ENCODE data around the gene NUDT22. TPM values are rescaled to one million over a fixed set of nuclear protein-coding genes. Genes with fewer than 3 reads are reported as not detected.
A peak's percentile ranks its signal among the peaks of the same experiment; 100 is the strongest.
"Not testable (repeated sequence)": the region's sequence is repeated elsewhere in the genome, so short reads cannot be mapped to it uniquely, and the experiment has no call there.

Gene NUDT22
- polyA plus RNA-seq, 4 donors = 21.4 to 41.4 (median 32.5) TPM

DNA sequence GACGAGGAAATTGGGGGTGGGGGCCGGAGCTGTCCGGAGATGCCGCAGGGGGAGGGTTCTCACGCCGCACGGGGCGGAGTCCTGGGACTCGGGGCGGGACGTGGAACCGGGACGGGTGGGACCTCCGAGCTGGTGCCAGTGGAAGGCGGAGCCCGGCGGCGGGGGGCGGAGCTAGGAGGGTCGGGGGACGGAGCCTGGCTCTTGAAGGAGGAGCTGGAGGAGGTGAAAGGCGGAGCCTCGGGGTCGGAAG is 15.1 kb downstream of the NUDT22 start:
- peak; percentile 89 to 99 (median 96) for DNase-seq (ENCODE audit: low read depth in 4 of 4, low spot score in 2 of 4)

DNA sequence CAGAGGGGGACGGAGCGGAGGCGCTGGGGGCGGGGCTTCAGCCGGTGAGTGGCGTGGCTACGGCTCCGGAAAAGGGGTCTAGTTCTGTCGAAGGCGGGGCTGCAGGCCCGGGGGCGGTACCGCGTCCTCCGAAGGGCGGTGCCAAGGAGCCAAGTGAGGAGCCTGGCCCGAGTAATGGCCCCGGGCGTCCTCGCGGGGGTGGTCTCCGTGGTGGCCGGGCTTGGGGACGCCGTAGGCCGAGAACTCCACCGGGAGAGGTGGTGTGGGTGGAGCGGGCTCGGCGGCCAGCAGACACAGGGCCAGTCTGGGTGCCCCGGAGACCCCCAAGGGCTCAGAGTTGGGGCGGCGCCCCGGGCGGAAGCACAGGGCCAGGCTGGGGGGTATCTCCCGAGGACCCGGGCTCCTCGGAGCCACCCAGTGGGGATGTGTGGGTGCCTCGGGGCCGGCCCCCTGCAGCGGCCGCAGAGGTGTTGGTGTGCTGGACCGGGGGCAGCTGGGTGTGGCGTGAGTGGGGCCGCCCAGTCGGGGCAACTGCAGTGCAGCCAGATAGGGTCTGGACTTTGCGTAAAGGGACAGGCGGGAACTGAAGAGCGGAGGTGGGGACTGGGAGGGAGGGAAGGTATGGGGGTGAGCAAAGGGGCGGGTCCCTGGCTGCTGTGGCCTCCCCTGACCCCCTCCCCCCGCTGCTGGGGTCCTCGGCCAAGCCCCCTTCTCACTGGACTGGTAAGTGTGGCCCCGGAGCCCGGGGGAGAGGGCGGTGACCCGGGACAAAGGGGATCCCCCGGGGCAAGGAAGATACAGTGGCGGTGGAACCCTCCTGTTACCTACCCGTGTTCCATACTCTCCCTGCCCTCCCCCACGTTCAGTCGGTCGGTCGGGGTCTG is 15.7 kb downstream of the NUDT22 start:
- no peak for DNase-seq (ENCODE audit: low read depth in 4 of 4, low spot score in 2 of 4)

DNA sequence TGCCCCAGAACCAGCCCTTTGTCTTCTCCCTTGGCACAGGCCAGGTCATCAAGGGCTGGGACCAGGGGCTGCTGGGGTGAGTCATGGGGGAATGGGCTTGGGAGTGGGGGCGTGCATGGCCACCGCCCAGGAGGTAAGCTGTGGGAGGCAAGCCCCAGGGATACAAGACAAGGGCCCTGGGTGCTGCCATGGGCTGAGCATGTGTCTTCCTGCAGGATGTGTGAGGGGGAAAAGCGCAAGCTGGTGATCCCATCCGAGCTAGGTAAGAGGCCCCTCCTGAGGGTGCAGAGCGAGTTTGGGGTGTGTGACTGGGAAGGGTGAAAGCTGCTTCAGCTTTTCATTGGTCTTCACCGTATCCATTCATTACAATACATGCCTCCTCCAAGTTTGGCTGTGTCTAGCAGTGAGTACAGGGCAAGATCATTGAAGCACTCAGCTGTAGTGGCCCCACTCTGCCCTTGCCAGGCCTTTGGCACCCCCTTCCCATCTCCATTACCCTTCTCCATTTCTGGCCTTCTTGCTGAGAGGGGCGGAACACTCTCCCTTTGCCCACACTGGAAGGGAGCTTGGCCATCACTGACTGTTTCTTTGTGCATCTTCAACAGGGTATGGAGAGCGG is 17.3 kb downstream of the NUDT22 start:
- DNase-seq (ENCODE audit: low read depth in 4 of 4, low spot score in 2 of 4) = no peak

DNA sequence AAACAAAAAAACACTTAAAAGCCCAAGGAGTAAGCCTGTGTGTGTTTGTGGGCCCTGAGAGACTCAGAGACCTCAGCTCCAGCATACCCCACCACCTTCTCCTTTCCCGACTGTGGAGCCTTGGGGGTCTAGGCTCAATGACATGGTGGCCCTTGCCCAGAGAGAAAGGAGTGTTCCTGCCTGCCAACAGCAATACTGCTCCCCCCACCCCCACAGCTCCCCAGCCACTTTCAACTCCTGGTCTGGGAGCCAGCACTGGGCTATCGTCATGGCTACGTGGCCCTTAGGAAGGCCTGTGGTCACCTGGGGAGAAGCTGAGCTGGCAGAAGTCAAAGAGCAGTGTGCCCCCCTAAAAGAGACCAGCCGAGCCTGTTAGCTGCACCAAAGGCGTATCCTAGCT is 18.0 kb downstream of the NUDT22 start:
- no peak for DNase-seq (ENCODE audit: low read depth in 4 of 4, low spot score in 2 of 4)

DNA sequence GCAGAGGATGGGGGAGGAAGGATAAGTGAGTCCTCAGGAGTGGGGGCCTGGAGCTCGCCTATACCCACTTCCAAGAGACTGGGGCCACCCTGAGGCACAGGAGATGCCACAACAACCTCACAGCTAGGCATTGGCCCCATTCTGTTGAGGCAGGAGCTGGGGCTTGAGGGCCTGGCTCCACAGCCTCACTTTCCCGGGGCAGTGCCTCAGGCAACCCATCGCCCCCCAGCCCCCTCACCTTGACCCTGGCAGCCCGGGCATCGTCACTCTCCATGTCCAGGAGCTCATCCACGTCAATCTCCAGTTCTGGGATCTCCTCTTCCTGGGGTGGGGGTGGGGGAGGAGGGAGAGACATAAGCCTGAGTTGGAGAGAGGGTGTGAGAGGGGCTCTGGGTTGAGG is 18.9 kb downstream of the NUDT22 start:
- DNase-seq (ENCODE audit: low read depth in 4 of 4, low spot score in 2 of 4) = no peak

- no peak for DNase-seq (ENCODE audit: low read depth in 4 of 4, low spot score in 2 of 4)
Observed at GRCh38 chr11:64245401-64245796, 19.3 kb downstream of the NUDT22 start.

GRCh38 chr11:64245797-64246620 is 19.9 kb downstream of the NUDT22 start:
- no peak for DNase-seq (ENCODE audit: low read depth in 4 of 4, low spot score in 2 of 4)

GRCh38 chr11:64246621-64246870 is 20.5 kb downstream of the NUDT22 start:
- not testable (repeated sequence) for DNase-seq (ENCODE audit: low read depth in 4 of 4, low spot score in 2 of 4)

GRCh38 chr11:64246871-64247728 is 21.0 kb downstream of the NUDT22 start, which contains the start of gene PPP1R14B:
PPP1R14B (minus strand) TSS chr11:64246943; CDS start chr11:64246673, 270 bp downstream.
- DNase-seq (ENCODE audit: low read depth in 4 of 4, low spot score in 2 of 4) = peak in 1 of 4 donors; percentile 80

- no peak for DNase-seq (ENCODE audit: low read depth in 4 of 4, low spot score in 2 of 4)
Observed at GRCh38 chr11:64247729-64248531, 21.9 kb downstream of the NUDT22 start.

DNA sequence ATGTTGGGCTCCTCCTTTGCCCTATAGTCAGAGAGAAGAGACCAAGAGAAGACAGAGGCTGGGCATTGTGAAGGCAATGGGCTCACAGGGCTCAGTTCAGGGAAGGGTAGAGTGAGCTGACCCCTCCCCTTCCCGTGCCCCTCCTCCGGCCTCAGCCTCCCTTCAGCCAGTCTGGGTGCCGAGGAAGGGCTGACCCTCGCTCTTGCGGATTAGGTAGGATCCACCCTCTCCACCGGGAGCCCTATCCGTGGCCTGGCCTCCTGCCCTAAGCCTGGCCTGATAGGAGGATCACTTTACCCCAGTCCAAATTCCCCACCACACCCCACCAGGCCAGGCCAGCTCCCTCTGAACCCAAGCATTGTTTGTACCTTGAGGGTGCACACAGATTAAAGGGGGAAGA is 22.5 kb downstream of the NUDT22 start:
- DNase-seq (ENCODE audit: low read depth in 4 of 4, low spot score in 2 of 4) = no peak

DNA sequence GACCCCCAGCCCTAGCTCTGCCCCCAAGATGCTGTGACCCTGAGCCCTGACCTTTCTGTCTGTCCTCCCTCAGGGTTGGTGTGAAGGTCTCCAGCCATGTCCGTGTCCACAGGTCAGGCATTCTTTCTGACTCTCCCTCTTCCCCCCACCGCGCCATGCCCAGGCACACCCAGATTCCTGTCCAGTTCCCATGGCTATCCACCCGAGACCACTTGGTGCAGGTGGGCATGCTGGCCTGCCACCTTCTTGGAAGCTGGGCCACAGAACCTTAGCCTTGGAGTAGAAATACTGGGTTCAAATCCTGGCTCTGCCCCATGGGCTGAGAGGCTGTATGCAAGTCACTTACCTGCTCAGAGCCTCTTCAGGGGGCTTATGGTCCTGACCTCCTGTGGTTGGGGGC is 23.0 kb downstream of the NUDT22 start:
- no peak for DNase-seq (ENCODE audit: low read depth in 4 of 4, low spot score in 2 of 4)

DNA sequence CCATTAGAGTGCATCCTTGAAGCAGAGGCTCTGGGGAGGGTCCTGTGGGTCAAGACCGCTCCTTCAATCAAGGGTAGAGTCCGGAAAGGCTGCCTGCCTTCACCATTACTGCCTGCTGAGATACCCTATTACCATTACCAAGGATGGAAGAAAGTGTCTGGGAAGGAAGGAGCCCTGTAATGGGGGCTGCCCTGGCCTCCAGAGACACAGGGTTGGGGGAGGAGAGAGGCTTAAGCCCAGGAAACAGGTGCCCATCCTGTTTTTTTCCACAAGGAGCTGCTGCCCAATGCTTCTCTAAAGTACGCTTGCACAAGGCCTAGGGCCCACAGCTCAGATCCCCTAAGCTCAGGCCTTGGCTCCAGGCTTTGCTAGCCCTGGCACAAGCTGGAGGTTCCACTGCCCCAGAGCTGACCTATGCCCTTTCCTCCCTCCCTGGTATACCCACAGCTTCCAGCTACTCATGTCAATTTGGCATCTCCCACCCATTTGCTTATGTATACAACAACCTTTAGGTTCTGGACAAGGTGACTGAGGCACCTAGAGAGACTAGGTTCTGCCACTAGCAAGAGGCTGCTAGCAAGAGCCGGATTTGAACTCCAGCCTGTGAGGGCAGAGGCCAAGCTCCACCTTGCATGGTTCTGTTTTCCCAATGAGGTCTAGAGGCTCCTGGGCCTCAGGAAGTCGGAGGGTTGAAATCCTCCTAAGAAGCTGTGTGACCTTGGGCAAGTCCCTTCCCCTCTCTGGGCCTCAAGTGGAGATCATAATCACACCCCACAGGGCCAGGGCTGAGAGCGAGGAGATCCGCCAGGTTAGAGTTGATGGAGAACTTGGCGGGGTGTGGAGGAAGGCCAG is 23.7 kb downstream of the NUDT22 start:
- DNase-seq (ENCODE audit: low read depth in 4 of 4, low spot score in 2 of 4) = no peak

DNA sequence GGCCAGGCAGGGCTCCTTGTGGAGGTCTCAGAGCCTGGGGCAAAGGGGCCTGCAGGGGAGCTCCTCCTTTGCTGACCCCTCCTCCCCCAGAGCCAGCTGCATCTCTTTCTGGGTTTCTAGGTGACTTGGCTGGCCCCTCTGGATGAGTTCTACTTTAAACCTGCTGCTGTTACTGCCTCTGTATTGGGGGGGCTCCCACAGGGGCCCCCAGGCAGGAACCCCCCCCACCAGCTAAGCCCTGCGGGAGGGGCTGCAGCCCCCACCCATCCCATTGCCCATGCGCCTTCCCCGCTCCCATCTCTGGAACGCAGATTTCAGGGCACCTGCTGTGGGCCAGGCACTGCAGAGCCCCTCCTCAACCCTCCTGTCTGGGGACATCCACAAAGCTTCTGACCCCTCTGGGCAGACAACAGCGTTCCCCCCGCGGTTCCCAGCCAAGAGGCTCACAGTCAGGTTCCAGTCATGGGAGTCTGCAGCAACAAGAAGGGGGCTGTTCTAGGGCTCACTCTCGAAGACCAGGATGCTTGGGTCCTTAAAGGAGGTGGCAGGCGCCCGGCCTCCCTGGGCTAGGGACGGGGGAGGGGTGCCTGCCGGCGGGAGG is 24.4 kb downstream of the NUDT22 start:
- no peak for DNase-seq (ENCODE audit: low read depth in 4 of 4, low spot score in 2 of 4)

DNA sequence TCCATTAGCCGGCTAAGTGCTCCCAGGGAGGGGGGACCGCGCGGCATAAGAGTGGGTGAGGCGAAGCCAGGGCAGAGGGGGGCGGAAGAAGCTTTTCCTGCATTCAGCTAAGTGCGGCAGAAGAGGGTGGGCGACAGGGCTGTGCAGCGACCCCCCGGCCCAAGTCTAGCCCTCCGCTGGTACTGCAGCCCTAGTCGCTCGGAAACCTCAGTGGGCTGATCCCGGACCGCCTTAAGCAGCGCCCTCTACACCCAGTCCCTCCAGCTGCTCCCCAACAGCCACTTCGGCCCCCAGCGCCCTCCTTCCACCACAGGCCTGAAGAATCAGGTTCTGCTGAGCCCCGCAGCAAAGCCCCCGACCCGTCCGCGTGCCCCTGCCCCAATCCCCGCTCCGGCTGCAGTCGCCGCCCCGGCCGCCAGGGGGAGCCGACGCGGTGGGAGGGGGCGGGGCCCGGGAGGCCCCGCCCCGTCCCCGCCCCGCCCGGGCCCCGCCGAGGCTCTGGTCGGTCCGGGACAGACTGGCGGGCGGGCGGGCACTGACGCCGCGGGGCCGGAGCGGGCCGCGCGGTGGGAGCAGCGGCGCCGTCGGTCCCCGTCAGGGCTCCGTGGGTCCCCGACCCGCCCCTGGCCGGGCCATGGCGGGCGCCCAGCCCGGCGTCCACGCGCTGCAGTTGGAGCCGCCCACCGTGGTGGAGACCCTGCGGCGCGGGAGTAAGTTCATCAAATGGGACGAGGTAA is 25.1 kb downstream of the NUDT22 start, which contains the start of gene PLCB3:
PLCB3 (plus strand) TSS at position 515 of the 737 bp plus-strand sequence; CDS start at position 635, 120 bp downstream.
- no peak for DNase-seq (ENCODE audit: low read depth in 4 of 4, low spot score in 2 of 4)

DNA sequence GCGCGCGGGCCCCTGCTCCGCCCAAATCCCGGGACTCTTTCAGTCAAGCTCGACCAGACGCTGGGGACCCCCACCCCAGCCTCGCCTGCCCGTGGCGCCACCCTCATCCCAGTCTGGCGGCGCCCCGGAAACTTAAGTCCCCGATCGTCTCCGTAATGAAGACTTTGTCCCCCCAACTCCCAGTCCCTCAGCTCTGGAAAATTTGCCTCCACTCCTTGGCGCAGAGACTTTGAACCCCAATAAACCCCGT is 25.6 kb downstream of the NUDT22 start:
- DNase-seq (ENCODE audit: low read depth in 4 of 4, low spot score in 2 of 4) = no peak

DNA sequence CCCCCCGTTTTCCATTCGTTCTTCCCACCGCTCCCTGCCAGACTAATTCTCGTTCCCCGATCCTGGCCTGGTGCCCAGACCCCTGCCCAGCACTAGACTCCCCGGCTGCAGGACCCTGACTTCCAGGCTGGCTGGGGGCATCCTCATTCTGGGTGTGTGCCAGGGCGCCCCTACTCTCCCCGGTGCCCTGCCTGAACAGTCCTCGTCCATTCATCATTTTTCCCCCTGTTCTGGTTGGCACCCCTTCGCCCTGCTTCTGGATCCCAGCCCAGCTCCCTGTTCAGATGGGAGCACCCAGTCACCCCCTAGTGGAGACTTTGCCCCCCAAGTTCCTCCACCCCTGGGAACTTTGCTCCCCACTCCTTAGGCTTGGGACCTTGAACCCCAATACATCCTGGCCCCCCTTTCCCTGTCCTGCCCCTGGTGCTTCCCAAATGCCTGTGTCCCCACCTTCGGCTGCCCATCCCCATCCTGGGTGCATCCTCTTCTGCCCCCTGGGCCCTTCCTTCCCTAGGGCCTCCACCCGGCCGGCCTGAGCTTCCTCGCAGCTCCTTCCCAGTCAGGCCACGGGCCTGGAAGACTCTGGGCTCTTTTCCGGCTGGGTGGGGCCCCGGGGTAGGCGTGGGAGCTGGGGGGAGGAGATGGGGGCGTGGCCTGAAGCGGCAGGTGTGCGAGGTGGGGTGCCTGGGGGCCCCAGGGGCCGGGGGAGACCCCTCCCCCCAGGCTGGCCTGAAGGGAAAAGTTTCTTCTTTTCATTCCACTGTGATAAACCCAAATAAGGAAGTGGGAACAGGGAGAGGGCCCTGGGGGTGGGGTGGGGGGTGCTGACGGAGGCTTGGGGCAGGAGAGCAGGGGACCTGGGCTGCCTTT is 26.2 kb downstream of the NUDT22 start:
- DNase-seq (ENCODE audit: low read depth in 4 of 4, low spot score in 2 of 4) = no peak

Data from left renal cortex interstitium (tissue), 4 donors.